ENCODE measurements around the gene OR5AC2. TPM values are rescaled to one million over a fixed set of nuclear protein-coding genes. Genes with fewer than 3 reads are reported as not detected.

OR5AC2 gene
- total RNA-seq, 1 donor, result not detected

DNA sequence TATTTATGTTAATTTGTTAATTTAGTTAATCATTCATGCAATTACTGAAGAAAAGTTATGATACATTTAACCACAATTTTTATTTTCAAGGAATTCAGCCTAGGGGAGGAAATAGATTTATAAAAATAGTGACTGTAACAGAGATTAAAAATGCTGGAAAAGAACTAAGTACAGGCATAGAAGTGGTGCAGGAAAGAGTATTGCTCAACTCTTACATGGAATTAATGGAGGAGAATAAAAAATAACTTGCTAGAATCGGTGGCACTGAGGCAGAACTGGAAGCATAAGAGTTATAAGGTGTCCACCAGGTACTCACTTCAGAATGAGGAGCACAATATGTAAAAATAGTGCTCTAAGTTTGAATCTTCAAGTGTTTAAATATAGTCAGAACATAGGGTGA, 13.5 kb upstream of the OR5AC2 start:
- H3K79me2 ChIP-seq (ENCODE audit: insufficient read depth, low read length), result no peaks in the 10 kb centered on the region
- H2AFZ ChIP-seq (ENCODE audit: low read length), result no peak overlapping the region
- H3K4me1 ChIP-seq (ENCODE audit: insufficient read depth, low read length), result no peaks in the 10 kb centered on the region
- TF ChIP-seq, protein P1, sequence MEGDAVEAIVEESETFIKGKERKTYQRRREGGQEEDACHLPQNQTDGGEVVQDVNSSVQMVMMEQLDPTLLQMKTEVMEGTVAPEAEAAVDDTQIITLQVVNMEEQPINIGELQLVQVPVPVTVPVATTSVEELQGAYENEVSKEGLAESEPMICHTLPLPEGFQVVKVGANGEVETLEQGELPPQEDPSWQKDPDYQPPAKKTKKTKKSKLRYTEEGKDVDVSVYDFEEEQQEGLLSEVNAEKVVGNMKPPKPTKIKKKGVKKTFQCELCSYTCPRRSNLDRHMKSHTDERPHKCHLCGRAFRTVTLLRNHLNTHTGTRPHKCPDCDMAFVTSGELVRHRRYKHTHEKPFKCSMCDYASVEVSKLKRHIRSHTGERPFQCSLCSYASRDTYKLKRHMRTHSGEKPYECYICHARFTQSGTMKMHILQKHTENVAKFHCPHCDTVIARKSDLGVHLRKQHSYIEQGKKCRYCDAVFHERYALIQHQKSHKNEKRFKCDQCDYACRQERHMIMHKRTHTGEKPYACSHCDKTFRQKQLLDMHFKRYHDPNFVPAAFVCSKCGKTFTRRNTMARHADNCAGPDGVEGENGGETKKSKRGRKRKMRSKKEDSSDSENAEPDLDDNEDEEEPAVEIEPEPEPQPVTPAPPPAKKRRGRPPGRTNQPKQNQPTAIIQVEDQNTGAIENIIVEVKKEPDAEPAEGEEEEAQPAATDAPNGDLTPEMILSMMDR (IDR thresholded peaks at IDR 0.05; ENCODE audit: extremely low read depth, low read depth, low read length), result no peak
- no peaks in the 10 kb centered on the region for H3K36me3 ChIP-seq (ENCODE audit: insufficient read depth, low read length)
- DNase-seq (ENCODE audit: insufficient read length, low spot score, missing footprints), result no peak
- H3K4me2 ChIP-seq (ENCODE audit: insufficient read depth, low read length), result no peak overlapping the region
- H3K9me3 ChIP-seq (ENCODE audit: low read depth, low read length), result no peaks in the 10 kb centered on the region
- no peak overlapping the region for H3K27ac ChIP-seq (ENCODE audit: low read depth, low read length)
- H3K27me3 ChIP-seq (ENCODE audit: insufficient read depth, low read length), result no peaks in the 10 kb centered on the region
- no peaks in the 10 kb centered on the region for H4K20me1 ChIP-seq (ENCODE audit: insufficient read depth, low read length)
- no peak overlapping the region for H3K4me3 ChIP-seq (ENCODE audit: insufficient read depth, low read length)

DNA sequence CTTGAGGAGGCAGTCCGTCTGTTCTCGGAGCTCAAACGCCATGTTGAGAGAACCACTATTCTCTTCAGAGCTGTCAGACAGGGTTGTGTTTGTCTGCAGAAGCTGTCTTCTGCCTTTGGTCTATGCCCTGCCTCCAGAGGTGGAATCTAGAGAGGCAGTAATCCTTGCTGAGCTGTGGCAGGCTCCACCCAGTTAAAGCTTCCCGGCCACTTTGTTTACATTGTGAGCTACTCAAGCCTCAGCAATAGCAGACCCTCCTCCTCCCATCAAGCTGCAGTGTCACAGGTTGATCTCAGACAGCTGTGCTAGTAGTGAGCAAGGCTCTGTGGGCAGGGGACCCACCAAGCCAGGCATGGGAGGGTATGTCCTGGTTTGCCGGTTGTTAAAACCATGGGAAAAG, 8.9 kb downstream of the OR5AC2 start:
- H3K27me3 ChIP-seq (ENCODE audit: insufficient read depth, low read length), result no peaks in the 10 kb centered on the region
- H2AFZ ChIP-seq (ENCODE audit: low read length), result no peak overlapping the region
- no peak overlapping the region for H3K27ac ChIP-seq (ENCODE audit: low read depth, low read length)
- no peaks in the 10 kb centered on the region for H3K36me3 ChIP-seq (ENCODE audit: insufficient read depth, low read length)
- TF ChIP-seq, protein P1 (IDR thresholded peaks at IDR 0.05; ENCODE audit: extremely low read depth, low read depth, low read length), result no peak
- no peak overlapping the region for H3K4me2 ChIP-seq (ENCODE audit: insufficient read depth, low read length)
- H3K4me1 ChIP-seq (ENCODE audit: insufficient read depth, low read length), result no peaks in the 10 kb centered on the region
- no peaks in the 10 kb centered on the region for H3K79me2 ChIP-seq (ENCODE audit: insufficient read depth, low read length)
- no peak overlapping the region for H3K4me3 ChIP-seq (ENCODE audit: insufficient read depth, low read length)
- H4K20me1 ChIP-seq (ENCODE audit: insufficient read depth, low read length), result no peaks in the 10 kb centered on the region
- DNase-seq (ENCODE audit: insufficient read length, low spot score, missing footprints), result no peak
- H3K9me3 ChIP-seq (ENCODE audit: low read depth, low read length), result no peaks in the 10 kb centered on the region

DNA sequence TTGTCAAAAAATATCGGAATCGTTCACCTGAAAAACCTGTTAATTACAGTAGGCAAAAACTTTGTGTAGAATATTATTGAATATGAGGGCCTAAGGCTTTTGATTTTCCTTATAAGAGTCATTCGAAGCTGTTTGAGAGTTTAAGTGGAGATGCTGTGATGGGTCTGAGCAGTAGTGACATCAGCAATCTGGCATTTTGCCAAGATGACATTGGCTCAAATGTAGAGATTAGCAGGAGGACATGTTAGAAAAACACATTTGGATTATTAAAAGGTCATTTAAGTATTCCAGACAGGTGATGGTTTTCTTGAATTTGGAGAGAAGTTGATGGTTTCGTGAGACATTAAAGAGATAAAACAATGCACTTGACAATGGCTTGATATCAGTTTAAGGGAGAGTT, 12.9 kb downstream of the OR5AC2 start:
- Histone ChIP-seq H3K79me2 (ENCODE audit: insufficient read depth, low read length) (no peaks in the 10 kb centered on the region), H3K4me1 (ENCODE audit: insufficient read depth, low read length) (no peaks in the 10 kb centered on the region), H3K27me3 (ENCODE audit: insufficient read depth, low read length) (no peaks in the 10 kb centered on the region), H4K20me1 (ENCODE audit: insufficient read depth, low read length) (no peaks in the 10 kb centered on the region), H3K9me3 (ENCODE audit: low read depth, low read length) (no peaks in the 10 kb centered on the region), H3K27ac (ENCODE audit: low read depth, low read length) (no peak overlapping the region), H3K4me2 (ENCODE audit: insufficient read depth, low read length) (no peak overlapping the region), H3K36me3 (ENCODE audit: insufficient read depth, low read length) (no peaks in the 10 kb centered on the region), H2AFZ (ENCODE audit: low read length) (no peak overlapping the region), H3K4me3 (ENCODE audit: insufficient read depth, low read length) (no peak overlapping the region)
- no peak for DNase-seq (ENCODE audit: insufficient read length, low spot score, missing footprints)
- TF ChIP-seq, protein P1 (IDR thresholded peaks at IDR 0.05; ENCODE audit: extremely low read depth, low read depth, low read length), result no peak

DNA sequence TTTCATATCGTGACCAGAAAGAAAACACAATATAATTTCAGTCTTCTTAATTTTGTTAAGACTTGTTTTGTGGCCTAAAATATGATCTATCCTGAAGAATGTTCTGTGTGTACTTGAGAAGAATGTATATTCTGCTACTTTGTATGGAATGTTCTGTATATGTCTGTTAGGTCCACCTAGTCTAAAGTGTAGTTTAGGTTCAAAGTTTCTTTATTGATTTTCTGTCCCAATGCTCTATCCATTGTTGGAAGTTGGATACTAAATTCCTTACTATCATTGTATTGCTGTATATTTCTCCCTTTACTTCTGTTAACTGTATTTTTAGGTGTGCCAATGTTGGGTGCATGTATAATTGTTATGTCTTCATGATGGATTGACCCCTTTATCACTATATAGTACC, 21.2 kb downstream of the OR5AC2 start:
- Histone ChIP-seq H3K4me1 (ENCODE audit: insufficient read depth, low read length) (no peaks in the 10 kb centered on the region), H2AFZ (ENCODE audit: low read length) (no peak overlapping the region), H3K9me3 (ENCODE audit: low read depth, low read length) (peaks cover 3% of the 10 kb centered on the region), H3K27ac (ENCODE audit: low read depth, low read length) (no peak overlapping the region), H3K36me3 (ENCODE audit: insufficient read depth, low read length) (no peaks in the 10 kb centered on the region), H4K20me1 (ENCODE audit: insufficient read depth, low read length) (no peaks in the 10 kb centered on the region), H3K27me3 (ENCODE audit: insufficient read depth, low read length) (no peaks in the 10 kb centered on the region), H3K79me2 (ENCODE audit: insufficient read depth, low read length) (no peaks in the 10 kb centered on the region), H3K4me2 (ENCODE audit: insufficient read depth, low read length) (no peak overlapping the region), H3K4me3 (ENCODE audit: insufficient read depth, low read length) (no peak overlapping the region)
- TF ChIP-seq, protein P1 (IDR thresholded peaks at IDR 0.05; ENCODE audit: extremely low read depth, low read depth, low read length), result no peak
- DNase-seq (ENCODE audit: insufficient read length, low spot score, missing footprints), result no peak
